ENCODE data around the gene PSEN1.

Gene PSEN1

GRCh38 chr14:73136387-73137225, at the start of gene PSEN1:
TSS of gene PSEN1 (plus strand) at chr14:73136507. CDS start at chr14:73148020, 11,513 bp downstream.
- peak; percentile 96 for DNase-seq (ENCODE audit: low spot score)
- peak within 1 kb of the TSS; percentile 99 for H3K27ac Mint-ChIP-seq
- H3K9me3 Mint-ChIP-seq, result peaks cover 15% of the 10 kb centered on the region
- H3K4me1 Mint-ChIP-seq (ENCODE audit: low read depth), result peaks cover 17% of the 10 kb centered on the region
- peak within 1 kb of the TSS; percentile 93 for H3K4me3 Mint-ChIP-seq
- peaks cover 32% of the 10 kb centered on the region for H3K36me3 Mint-ChIP-seq (ENCODE audit: low read depth)
- no peaks in the 10 kb centered on the region for H3K27me3 Mint-ChIP-seq (ENCODE audit: low read depth)

- no peak for DNase-seq (ENCODE audit: low spot score)
- Mint-ChIP-seq H3K4me3 (no peak overlapping the region), H3K9me3 (no peaks in the 10 kb centered on the region), H3K4me1 (ENCODE audit: low read depth) (peaks cover 4% of the 10 kb centered on the region), H3K27me3 (ENCODE audit: low read depth) (no peaks in the 10 kb centered on the region), H3K36me3 (ENCODE audit: low read depth) (peaks cover 55% of the 10 kb centered on the region), H3K27ac (no peak overlapping the region)
Observed at GRCh38 chr14:73091044-73091443, 45.3 kb upstream of the PSEN1 start.

GRCh38 chr14:73097421-73097820, 38.9 kb upstream of the PSEN1 start:
- no peak for DNase-seq (ENCODE audit: low spot score)

DNA sequence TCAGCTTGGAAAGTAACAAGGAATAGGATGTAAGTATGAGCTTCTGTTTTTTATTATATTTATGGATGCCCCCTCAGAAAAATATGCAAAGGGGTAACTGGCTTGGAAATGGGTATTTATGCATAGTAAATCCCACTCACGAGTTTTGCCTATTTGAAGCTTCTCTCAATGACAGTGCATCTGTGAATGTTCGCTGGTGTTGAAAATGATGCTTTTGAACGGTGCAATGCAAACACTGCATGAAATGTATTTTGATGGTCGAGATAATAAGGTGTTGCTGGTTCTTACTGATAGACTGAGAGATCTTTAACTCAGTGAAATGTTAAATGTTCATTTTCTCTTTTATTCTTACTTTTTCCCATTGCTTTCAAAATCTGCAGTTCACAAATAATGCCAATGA, 36.0 kb upstream of the PSEN1 start:
- Mint-ChIP-seq H3K27me3 (ENCODE audit: low read depth) (no peaks in the 10 kb centered on the region), H3K4me1 (ENCODE audit: low read depth) (peaks cover 1% of the 10 kb centered on the region), H3K27ac (no peak overlapping the region), H3K4me3 (no peak overlapping the region), H3K36me3 (ENCODE audit: low read depth) (peaks cover 50% of the 10 kb centered on the region), H3K9me3 (no peaks in the 10 kb centered on the region)
- DNase-seq (ENCODE audit: low spot score), result no peak

More at GRCh38 chr14:73097421-73097820, 38.9 kb upstream of the PSEN1 start:
- Mint-ChIP-seq H3K27ac (peak overlapping the region; percentile 36), H3K9me3 (no peaks in the 10 kb centered on the region), H3K4me1 (ENCODE audit: low read depth) (peaks cover 1% of the 10 kb centered on the region), H3K27me3 (ENCODE audit: low read depth) (no peaks in the 10 kb centered on the region), H3K4me3 (no peak overlapping the region), H3K36me3 (ENCODE audit: low read depth) (peaks cover 42% of the 10 kb centered on the region)

DNA sequence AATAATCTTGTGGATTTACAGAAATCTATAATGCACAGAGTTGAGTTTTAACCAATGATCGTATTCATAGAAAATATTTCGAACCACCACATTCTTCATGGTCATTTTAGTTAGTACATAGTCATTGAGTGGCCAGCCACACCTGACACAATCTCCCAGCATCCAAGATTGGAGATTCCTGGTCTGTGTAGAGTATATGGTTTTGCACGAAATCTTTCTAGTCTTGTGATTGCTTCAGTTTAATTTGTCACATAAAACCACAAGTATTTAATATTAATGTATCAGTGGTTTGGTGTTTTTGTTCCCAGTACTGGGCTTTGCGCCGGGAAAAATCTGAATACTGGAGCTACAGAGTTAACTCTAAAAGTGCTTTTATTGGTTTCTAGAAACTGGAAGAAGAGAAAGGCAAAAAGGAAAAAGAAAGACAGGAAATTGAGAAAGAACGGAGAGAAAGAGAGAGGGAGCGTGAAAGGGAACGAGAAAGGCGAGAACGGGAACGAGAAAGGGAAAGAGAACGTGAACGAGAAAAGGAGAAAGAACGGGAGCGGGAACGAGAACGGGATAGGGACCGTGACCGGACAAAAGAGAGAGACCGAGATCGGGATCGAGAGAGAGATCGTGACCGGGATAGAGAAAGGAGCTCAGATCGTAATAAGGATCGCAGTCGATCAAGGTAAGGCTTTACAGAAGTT, 33.4 kb upstream of the PSEN1 start:
- Mint-ChIP-seq H3K36me3 (ENCODE audit: low read depth) (peaks cover 57% of the 10 kb centered on the region), H3K4me1 (ENCODE audit: low read depth) (peaks cover 5% of the 10 kb centered on the region), H3K27ac (no peak overlapping the region), H3K9me3 (no peaks in the 10 kb centered on the region), H3K4me3 (no peak overlapping the region), H3K27me3 (ENCODE audit: low read depth) (no peaks in the 10 kb centered on the region)
- no peak for DNase-seq (ENCODE audit: low spot score)

- Mint-ChIP-seq H3K27ac (no peak overlapping the region), H3K27me3 (ENCODE audit: low read depth) (no peaks in the 10 kb centered on the region), H3K36me3 (ENCODE audit: low read depth) (peaks cover 56% of the 10 kb centered on the region), H3K4me3 (no peak overlapping the region), H3K4me1 (ENCODE audit: low read depth) (peaks cover 7% of the 10 kb centered on the region), H3K9me3 (no peaks in the 10 kb centered on the region)
- no peak for DNase-seq (ENCODE audit: low spot score)
Observed at GRCh38 chr14:73105050-73105449, 31.3 kb upstream of the PSEN1 start.

DNA sequence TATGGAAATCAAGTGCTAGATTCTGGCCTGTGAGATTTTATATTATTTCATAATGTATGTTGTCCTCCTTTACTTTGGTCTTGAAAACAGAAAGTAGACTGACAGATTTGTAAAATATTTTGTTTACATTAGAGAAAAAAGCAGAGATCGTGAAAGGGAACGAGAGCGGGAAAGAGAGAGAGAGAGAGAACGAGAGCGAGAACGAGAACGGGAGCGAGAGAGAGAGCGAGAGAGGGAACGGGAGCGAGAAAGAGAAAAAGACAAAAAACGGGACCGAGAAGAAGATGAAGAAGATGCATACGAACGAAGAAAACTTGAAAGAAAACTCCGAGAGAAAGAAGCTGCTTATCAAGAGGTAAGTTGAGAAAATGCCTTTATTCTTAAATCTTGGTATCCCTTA, 30.6 kb upstream of the PSEN1 start:
- no peak for DNase-seq (ENCODE audit: low spot score)
- Mint-ChIP-seq H3K9me3 (no peaks in the 10 kb centered on the region), H3K27me3 (ENCODE audit: low read depth) (no peaks in the 10 kb centered on the region), H3K4me3 (no peak overlapping the region), H3K36me3 (ENCODE audit: low read depth) (peaks cover 54% of the 10 kb centered on the region), H3K27ac (no peak overlapping the region), H3K4me1 (ENCODE audit: low read depth) (peaks cover 7% of the 10 kb centered on the region)

DNA sequence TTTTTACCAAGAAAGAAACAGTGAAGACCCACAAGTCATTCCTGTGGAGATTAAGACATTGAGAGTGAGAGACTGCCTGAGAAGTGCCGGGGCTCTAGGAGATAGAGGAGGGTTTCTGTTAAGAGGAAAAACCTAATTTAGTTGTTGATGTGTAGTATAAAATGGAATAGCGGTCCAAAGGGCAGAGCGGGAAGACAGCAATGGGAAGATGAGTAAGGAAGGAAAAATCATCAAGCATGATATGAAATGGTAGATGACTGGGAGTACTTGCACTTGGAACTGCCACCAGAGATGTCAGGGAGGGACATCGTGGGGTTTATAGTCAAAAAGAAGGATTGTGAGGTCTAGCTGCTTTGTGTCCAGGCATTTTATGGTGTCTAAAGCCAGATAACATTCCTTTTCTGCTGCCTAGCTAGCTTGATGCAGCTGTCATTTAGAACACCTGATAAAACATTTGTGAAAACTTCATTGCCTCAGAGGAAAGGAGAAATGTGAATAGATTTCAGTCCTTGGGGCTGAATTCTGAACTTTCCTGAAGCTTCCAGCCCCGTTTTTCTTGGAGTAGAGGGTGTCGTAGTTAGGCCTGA, 20.1 kb upstream of the PSEN1 start:
- Mint-ChIP-seq H3K4me3 (no peak overlapping the region), H3K27me3 (ENCODE audit: low read depth) (no peaks in the 10 kb centered on the region), H3K36me3 (ENCODE audit: low read depth) (peaks cover 57% of the 10 kb centered on the region), H3K4me1 (ENCODE audit: low read depth) (no peaks in the 10 kb centered on the region), H3K9me3 (no peaks in the 10 kb centered on the region), H3K27ac (peak overlapping the region; percentile 15)
- no peak for DNase-seq (ENCODE audit: low spot score)

- Mint-ChIP-seq H3K27me3 (ENCODE audit: low read depth) (no peaks in the 10 kb centered on the region), H3K9me3 (no peaks in the 10 kb centered on the region), H3K4me1 (ENCODE audit: low read depth) (peaks cover 3% of the 10 kb centered on the region), H3K4me3 (no peak overlapping the region), H3K36me3 (ENCODE audit: low read depth) (peaks cover 46% of the 10 kb centered on the region), H3K27ac (no peak overlapping the region)
- DNase-seq (ENCODE audit: low spot score), result no peak
Observed at GRCh38 chr14:73124180-73124894, 12.0 kb upstream of the PSEN1 start.

GRCh38 chr14:73125169-73125588, 11.1 kb upstream of the PSEN1 start:
- peaks cover 41% of the 10 kb centered on the region for H3K36me3 Mint-ChIP-seq (ENCODE audit: low read depth)
- no peaks in the 10 kb centered on the region for H3K27me3 Mint-ChIP-seq (ENCODE audit: low read depth)
- no peaks in the 10 kb centered on the region for H3K9me3 Mint-ChIP-seq
- no peak for DNase-seq (ENCODE audit: low spot score)
- peaks cover 3% of the 10 kb centered on the region for H3K4me1 Mint-ChIP-seq (ENCODE audit: low read depth)
- no peak overlapping the region for H3K27ac Mint-ChIP-seq
- no peak overlapping the region for H3K4me3 Mint-ChIP-seq

DNA sequence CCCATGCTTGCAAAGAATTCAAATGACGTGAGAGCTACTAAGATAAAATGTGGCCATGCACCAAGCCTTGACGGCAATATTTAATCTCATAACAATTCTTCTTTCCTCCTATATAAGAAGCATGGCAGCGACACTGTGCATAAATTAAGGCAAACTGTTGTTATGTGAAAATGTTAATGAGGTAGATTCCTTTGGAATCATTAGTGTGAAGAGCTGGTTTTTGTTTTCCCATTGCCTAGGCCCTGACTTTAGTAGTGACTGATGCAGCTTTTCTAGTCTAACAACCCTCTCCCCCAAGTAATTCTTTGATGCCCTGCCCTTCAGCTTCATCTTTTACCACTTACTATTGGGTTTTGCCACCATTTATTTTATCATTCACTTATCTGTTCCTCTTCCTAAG, 10.6 kb upstream of the PSEN1 start:
- no peak for DNase-seq (ENCODE audit: low spot score)
- Mint-ChIP-seq H3K27ac (no peak overlapping the region), H3K36me3 (ENCODE audit: low read depth) (peaks cover 38% of the 10 kb centered on the region), H3K4me3 (no peak overlapping the region), H3K4me1 (ENCODE audit: low read depth) (peaks cover 3% of the 10 kb centered on the region), H3K27me3 (ENCODE audit: low read depth) (no peaks in the 10 kb centered on the region), H3K9me3 (no peaks in the 10 kb centered on the region)

DNA sequence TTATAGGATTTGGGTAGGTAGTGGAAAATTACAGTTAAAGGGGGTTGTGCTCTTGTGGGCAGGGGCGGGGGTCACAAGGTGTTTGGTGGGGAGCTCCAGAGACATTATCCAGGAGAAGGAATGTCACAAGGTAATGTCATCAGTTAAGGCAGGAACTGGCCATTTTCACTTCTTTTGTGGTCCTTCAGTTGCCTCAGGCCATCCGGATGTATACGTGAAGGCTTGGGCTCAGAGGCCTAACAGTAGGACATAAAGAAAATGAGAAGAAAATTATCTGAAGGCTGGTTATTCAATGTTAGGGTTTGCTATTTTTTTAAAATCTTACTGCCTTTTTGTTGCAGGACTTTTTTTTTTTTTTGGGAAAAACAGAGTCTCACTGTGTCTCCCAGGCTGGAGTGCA, 2.5 kb upstream of the PSEN1 start:
- Mint-ChIP-seq H3K27ac (no peak overlapping the region), H3K27me3 (ENCODE audit: low read depth) (no peaks in the 10 kb centered on the region), H3K4me1 (ENCODE audit: low read depth) (peaks cover 9% of the 10 kb centered on the region), H3K36me3 (ENCODE audit: low read depth) (peaks cover 22% of the 10 kb centered on the region), H3K9me3 (peaks cover 15% of the 10 kb centered on the region), H3K4me3 (no peak overlapping the region)
- no peak for DNase-seq (ENCODE audit: low spot score)

DNA sequence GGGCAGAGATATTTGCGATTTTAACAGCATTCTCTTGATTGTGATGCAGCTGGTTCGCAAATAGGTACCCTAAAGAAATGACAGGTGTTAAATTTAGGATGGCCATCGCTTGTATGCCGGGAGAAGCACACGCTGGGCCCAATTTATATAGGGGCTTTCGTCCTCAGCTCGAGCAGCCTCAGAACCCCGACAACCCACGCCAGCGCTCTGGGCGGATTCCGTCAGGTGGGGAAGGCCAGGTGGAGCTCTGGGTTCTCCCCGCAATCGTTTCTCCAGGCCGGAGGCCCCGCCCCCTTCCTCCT, 271 bp upstream of the PSEN1 start:
- H3K27ac Mint-ChIP-seq, result peak overlapping the region; percentile 99
- H3K4me1 Mint-ChIP-seq (ENCODE audit: low read depth), result peaks cover 16% of the 10 kb centered on the region
- peaks cover 15% of the 10 kb centered on the region for H3K9me3 Mint-ChIP-seq
- H3K4me3 Mint-ChIP-seq, result peak overlapping the region; percentile 93
- H3K36me3 Mint-ChIP-seq (ENCODE audit: low read depth), result peaks cover 30% of the 10 kb centered on the region
- no peak for DNase-seq (ENCODE audit: low spot score)
- no peaks in the 10 kb centered on the region for H3K27me3 Mint-ChIP-seq (ENCODE audit: low read depth)
